Left cardiac atrium (tissue), 4 donors: ENCODE measurements around the gene GRIP1. TPM values are rescaled to one million over a fixed set of nuclear protein-coding genes. Genes with fewer than 3 reads are reported as not detected.

Source experiments
- ATAC-seq, 2 donors: fragments of 200-7000 bp; cut with Tn5 transposase; one replicate each; pipeline ENCODE4 v1.9.1; 2020; ENCODE audit warnings: mild to moderate bottlenecking in 2 of 2, moderate library complexity in 2 of 2
- DNase-seq: peaks from one replicate; pipeline ENCODE4 v3.0.0-alpha.2; 2020
- intact Hi-C, 2 donors: fragments of 100-400 bp; cut with DNase I; formaldehyde crosslinking; loops; one replicate each; pipeline versions ENCODE4 v1.14.1 to v1.15.1; 2022 to 2023
- total RNA-seq, 2 donors: library from RNA; stranded (reverse); fragmentation: NEBNext Ultra II Directional; extraction: Animal tissue kit (Norgen Biotek cat#: 25700); gene quantifications; one replicate each; pipeline ENCODE4 v1.2.1, GENCODE V29; 2021
- donor health status: DM: no; HTN: yes; CAD: no.
- donor health status: DM: no; HTN: yes; CAD: no; lungs with severe emphysema.
- donor health status: DM: yes; HTN: yes; CAD: no.
- donor health status: Dilated cardiomyopathy.

Gene GRIP1
- total RNA-seq, 2 donors from 2014 or later, result 12.7 to 21.0 TPM

GRCh38 chr12:66428261-66428660, 250.6 kb downstream of the GRIP1 start:
- intact Hi-C loops, result no loop called here
- DNase-seq (no peak), ATAC-seq (no peak)

DNA sequence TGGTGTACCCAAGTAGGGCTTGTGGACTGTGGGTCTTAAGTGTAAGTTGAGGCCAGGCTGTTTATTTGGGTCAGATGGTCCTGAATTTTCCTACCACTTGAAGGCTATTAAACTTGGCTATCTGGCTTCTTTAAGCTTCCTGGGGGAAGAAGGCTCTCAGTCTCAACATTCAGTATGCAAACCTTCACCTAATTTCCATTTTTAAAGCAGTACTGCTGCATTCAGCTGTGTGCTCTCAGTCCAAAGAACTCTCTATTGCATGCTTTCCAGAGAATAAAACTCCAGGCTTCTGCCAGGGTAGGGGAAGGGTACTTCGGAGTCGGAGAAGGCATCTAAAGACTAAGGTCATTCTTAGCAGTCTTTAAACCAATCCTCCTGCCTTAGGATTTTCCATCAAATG, 252.2 kb downstream of the GRIP1 start:
- DNase-seq, result no peak
- intact Hi-C loops, result no loop called here
- ATAC-seq, result no peak

GRCh38 chr12:66423266-66423665, 255.6 kb downstream of the GRIP1 start:
- DNase-seq, result no peak
- intact Hi-C loops, result no loop called here
- ATAC-seq, result no peak

GRCh38 chr12:66418908-66419307, 260.0 kb downstream of the GRIP1 start:
- intact Hi-C loops, result no loop called here
- DNase-seq (no peak), ATAC-seq (no peak)

DNA sequence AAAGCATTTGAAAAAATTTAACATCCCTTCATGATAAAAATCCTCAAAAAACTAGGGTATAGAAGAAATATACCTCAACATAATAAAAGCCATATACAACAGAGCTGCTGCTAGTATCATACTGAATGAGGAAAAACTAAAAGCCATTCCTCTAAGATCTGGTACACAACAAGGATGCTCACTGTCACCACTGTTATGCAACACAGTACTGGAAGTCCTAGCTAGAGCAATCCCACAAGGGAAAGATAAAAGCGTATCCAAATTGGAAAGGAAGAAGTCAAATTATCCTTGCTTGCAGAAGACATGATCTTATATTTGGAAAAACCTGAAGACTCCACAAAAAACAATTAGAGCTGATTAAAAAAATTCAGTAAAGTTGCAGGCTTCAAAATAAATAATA, 261.7 kb downstream of the GRIP1 start:
- DNase-seq (no peak), ATAC-seq (no peak)
- intact Hi-C loops, result no loop called here

- intact Hi-C loops, result loop anchor here (5.0 to 10.0 kb wide), 2 partner anchors 132 to 135 kb away; no protein-coding TSS in a partner anchor
These were observed 269.5 kb downstream of the GRIP1 start for GRCh38 chr12:66409195-66409871.

DNA sequence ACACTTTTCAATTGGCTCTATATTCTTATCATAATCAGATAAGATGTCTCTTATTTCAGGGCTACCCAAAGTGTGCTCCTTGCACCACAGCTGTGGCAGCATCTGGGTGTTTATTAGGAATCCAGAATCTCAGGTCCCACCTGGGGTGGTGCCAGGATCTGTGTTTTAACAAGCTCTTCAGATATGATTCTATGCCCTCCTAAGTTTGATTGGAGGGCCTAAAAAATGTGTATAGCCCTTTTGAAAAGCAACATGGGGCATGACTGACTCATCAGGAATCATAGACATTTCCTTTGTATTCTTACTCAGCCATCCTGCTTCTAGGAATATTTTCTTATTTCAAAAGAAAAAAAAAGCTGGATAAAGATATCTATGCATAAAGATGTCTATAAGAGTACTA, 273.5 kb downstream of the GRIP1 start:
- ATAC-seq (no peak), DNase-seq (no peak)
- intact Hi-C loops, result loop anchor here (5.0 to 10.0 kb wide), 2 partner anchors 128 to 131 kb away; no protein-coding TSS in a partner anchor

More at GRCh38 chr12:66409195-66409871, 269.5 kb downstream of the GRIP1 start:
- ATAC-seq, result peak; percentile 26 to 47
- DNase-seq, result peak; percentile 21

- DNase-seq (no peak), ATAC-seq (no peak)
- intact Hi-C loops, result loop anchor here in 1 of 2 donors (10.0 kb wide), 1 partner anchor 129 kb away; no protein-coding TSS in a partner anchor
These were observed 275.1 kb downstream of the GRIP1 start for GRCh38 chr12:66403746-66404145.

DNA sequence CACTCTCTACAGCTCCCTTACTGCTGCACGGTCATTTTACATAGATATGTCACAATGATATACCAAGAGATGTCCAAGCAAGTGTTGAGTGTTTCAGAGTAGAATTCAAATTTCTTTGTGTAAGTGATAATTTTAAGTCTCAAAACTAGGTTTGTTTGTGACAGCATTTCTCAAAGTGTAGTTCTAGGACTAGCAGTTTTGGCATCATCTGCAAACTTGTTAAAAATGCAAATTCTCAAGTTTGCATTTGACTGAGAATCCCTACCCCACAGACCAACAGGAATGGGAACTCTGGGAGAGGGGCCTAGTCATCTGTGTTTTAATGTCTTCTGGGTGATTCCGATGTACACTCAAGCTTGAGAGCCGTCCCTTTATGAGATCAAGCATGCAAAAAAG, 279.0 kb downstream of the GRIP1 start:
- no peak for ATAC-seq
- DNase-seq, result no peak
- intact Hi-C loops, result loop anchor here in 1 of 2 donors (10.0 kb wide), 1 partner anchor 125 kb away; no protein-coding TSS in a partner anchor

DNA sequence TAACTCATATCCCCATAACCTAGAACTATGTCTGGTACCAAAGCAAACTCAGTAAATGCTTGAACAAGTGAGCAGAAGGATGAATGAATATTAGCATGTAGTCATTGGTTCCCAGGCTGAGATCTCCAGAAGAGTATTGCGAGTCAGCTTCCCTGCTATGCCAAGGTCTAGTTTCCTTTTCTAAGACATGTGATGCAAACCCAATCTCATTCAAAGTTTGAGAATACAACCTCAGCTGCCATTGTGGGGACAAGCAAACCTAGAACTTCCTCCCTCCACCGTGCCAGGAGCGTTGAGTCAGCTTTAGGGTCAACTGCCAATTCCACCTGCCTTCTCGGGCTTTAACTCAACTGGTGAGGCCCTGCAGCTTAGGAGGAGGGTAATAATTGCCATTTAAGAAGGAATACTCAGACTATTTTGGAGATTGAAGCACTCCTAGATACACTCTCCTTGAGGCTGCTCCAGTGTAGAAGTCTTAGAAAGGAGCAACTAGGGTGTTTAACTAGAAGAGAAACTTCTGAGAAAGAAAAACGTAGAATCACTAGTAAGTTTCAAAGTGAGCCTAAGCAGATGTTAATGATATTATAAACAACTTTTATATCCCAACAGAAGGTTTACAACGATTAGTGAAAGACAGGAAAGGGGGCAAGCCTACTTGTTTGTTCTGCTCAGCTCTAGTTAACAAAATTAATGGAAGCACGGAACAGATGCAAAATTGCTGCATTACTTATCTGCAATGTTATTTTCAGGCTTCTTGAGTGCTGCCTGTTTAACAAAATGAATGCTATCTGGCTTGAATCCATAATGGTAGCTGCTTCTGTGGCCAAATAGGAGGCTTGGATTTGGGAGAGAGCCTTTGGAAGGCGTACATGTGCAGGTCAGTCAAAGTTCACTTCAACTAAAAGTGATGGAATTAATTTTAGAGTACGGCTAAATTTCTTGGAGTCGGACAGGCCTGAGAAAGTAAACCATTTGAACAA, 279.7 kb downstream of the GRIP1 start:
- peak; percentile 57 to 73 for ATAC-seq
- DNase-seq, result no peak
- intact Hi-C loops, result no loop called here

- ATAC-seq (no peak), DNase-seq (no peak)
- intact Hi-C loops, result no loop called here
These were observed 281.1 kb downstream of the GRIP1 start for GRCh38 chr12:66397574-66398290.

DNA sequence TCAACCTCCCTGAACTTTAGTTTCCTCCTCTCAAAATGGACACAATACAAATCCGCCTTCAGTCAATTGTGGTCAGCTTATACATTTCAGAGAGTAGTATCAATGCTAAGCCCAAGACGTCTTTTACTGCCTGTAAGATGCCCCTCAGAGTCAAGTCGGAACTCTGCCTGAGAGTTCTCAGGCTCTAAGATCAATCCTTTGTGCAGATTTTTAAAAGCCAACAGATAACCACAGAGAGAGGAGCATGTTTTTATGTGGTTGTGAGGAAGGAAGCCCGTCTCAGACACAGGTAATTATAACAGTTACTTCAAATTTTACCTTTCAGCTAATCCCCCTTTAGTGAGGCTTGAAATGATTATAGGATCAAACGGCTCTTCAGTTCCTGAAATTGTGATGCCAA, 285.0 kb downstream of the GRIP1 start:
- DNase-seq (no peak), ATAC-seq (no peak)
- intact Hi-C loops, result no loop called here

DNA sequence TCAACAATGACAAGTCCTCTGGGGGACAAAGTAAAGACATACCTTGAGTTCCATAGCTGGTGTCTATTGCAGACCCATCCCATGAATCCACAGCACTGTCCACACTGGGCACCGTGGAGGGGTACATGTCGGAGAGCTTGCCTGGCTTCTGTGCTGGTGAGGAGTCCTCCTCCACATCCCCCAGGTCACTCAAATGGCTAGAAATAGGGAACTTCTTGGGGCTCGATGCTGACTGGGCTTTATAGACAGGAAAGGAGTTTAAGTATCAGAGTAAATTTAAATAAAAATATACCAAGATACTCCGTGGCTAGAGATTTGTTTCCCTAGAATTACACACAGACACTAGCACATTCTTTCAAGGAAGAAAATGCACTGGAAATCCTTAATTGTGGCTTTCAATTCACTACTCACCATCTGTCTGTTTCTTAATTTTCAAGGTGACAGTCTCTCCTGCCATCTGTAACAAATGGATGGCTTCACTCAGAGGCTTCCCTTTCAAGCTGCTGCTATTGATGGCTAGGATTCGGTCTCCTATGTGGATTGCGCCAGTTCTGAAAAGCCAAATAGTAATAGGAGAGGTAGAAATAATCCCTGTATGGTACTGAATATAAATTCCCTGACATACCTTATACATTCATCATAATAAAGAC, 286.5 kb downstream of the GRIP1 start:
- DNase-seq (no peak), ATAC-seq (no peak)
- intact Hi-C loops, result no loop called here

DNA sequence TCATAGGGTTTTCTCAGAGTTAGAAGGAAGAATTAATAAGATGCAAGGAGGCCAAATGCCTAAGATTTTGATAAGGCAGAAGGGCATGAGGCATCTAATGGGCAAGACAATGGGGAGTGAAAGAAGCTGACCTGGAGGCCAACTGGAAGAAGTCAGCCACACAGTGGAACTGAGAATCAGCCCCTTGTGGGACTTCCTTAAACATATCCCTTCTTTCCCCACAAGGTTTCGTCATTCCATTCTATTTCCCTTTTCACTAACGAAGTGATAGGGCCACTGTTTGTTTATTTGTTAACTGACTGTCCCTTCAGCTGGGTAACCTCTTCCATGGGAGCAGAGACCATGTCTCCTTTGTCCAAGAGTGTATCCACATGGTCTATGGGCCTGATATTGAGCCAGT, 290.4 kb downstream of the GRIP1 start:
- DNase-seq, result no peak
- ATAC-seq, result peak; percentile 27 to 31
- intact Hi-C loops, result no loop called here

- ATAC-seq, result no peak
- intact Hi-C loops, result no loop called here
- DNase-seq, result no peak
These were observed 291.8 kb downstream of the GRIP1 start for GRCh38 chr12:66387117-66387516.

DNA sequence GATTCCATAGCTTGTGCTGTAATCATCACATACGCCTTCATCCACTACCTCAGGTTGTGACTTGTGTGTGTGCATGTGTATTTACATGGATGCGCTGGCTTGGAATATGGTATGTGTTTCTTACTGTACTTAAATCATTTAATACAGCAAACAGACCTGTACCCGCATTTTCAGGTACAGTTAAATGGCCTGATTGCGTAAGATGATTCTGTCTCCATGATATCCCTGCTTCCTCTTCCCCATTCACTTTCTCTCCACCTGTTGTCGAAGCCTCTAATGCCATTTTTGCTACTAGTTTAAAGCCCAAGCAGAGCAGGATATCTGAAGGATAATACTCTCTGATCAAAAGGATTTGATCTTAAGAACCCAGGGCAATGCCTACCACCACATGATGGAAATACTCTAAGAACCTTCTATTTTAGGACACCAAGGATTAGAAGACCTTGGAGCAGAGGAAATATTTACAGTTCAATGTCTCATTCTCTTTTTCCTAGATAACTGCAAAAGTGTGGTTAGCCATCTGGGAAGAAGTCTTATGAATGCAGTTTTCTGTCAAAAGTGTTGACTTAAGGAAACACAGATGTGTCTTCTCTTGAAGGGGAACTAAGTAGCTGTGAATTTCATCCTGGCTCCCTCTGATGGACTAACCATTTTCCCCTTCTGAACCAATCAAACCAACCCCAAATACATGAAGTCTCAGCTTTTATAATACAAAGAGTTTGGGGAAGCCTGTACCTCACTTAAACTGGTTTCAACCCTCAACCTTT, 297.9 kb downstream of the GRIP1 start:
- no peak for DNase-seq
- no peak for ATAC-seq
- intact Hi-C loops, result no loop called here

DNA sequence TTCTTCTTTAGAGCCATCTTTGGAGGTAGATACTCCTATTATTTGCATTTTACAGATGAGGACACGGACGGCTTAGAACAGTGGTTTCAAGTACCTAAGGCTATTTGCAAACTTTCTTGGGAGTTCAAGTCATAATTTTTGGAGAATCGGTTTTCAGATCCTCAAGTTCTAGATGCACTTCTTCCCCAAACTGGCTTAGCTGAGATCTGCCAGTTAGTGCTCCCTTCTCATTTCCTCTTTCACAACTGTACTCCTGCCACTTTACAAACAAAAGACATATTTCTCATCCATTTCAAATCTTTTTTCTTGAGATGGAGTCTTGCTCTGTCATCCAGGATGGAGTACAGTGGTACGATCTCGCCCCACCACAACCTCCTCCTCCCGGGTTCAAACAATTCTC, 299.3 kb downstream of the GRIP1 start:
- DNase-seq, result no peak
- intact Hi-C loops, result no loop called here
- no peak for ATAC-seq

- intact Hi-C loops, result no loop called here
- ATAC-seq (no peak), DNase-seq (no peak)
These were observed 303.3 kb downstream of the GRIP1 start for GRCh38 chr12:66375560-66375959.
